ENCODE data around the gene CBLB.

CBLB gene

GRCh38 chr3:105731686-105732085 lies 137.1 kb downstream of the CBLB start:
- Histone ChIP-seq H3K27ac (replicated peaks; ENCODE audit: low read length) (no peak overlapping the region), H2BK5ac (ENCODE audit: low read length) (no peak overlapping the region), H2BK120ac (ENCODE audit: low read depth, low read length) (no peak overlapping the region), H2AK5ac (ENCODE audit: low read depth, low read length) (no peak overlapping the region), H3K4me1 (ENCODE audit: control insufficient read depth in 2 of 2, insufficient read depth in 1 of 2, low read depth in 1 of 2, low read length in 2 of 2) (no peaks in the 10 kb centered on the region), H3K36me3 (replicated peaks in 1 of 2; ENCODE audit: control insufficient read depth in 2 of 2, insufficient read depth in 2 of 2, low read length in 2 of 2) (peaks cover 0 to 49% of the 10 kb centered on the region in 2 donors), H3K27me3 (ENCODE audit: control insufficient read depth in 3 of 3, insufficient read depth in 3 of 3, low read depth in 1 of 3, low read length in 3 of 3) (no peaks in the 10 kb centered on the region), H3K23ac (ENCODE audit: low read depth, low read length, poor library complexity) (no peak overlapping the region), H4K8ac (ENCODE audit: low read depth, low read length) (no peak overlapping the region), H3K18ac (ENCODE audit: low read length) (no peak overlapping the region), H3K4me2 (ENCODE audit: insufficient read depth, low read length, poor library complexity, severe bottlenecking) (no peak overlapping the region), H3K9me3 (replicated peaks in 1 of 2; ENCODE audit: control insufficient read depth in 2 of 2, insufficient read depth in 1 of 2, low read depth in 1 of 2, low read length in 2 of 2) (peaks cover 0 to 12% of the 10 kb centered on the region in 2 donors), H3K4ac (ENCODE audit: low read length) (no peak overlapping the region), H2AFZ (ENCODE audit: low read length) (no peak overlapping the region), H4K91ac (ENCODE audit: low read depth, low read length, poor library complexity) (no peak overlapping the region), H3K4me3 (ENCODE audit: low read length in 2 of 2) (no peak overlapping the region), H3K79me1 (ENCODE audit: low read depth, low read length) (no peaks in the 10 kb centered on the region), H2BK12ac (ENCODE audit: low read length) (no peak overlapping the region), H3K9ac (ENCODE audit: low read depth, low read length, poor library complexity) (no peak overlapping the region), H3K14ac (ENCODE audit: low read length) (no peak overlapping the region), H2BK15ac (ENCODE audit: low read length) (no peak overlapping the region)
- WGBS, 2 donors (ENCODE audit: extremely low coverage in 2 of 2, insufficient read length in 2 of 2, insufficient replicate concordance in 1 of 2): no CpG with 5 or more reads among the region's 1 CpG
- DNase-seq (ENCODE audit: low spot score): no peak

DNA sequence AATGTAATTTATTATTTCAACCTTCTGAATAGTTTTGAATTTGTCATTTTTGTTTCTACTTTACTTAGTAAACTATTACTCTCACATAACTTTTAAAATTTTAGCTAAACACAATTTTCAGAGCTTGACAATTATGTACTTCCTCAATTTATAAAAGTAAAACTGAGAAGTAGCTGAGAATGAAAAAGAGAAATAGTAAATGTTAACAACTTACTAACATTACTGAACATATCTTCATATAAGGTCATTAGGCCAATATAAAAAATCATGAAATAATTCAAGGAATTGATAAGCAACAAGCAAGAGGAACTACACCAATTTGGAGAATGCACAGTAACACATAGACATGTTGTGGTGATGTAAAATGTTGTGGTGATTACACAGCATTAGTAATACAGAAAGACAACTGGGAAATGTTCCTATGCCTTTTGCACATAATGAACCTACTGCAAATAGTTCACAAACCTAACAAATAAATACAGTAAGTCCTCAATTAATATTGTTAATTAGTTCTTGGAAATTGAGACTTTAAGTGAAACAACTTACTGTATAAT lies 137.9 kb downstream of the CBLB start:
- Histone ChIP-seq H4K8ac (ENCODE audit: low read depth, low read length) (no peak overlapping the region), H3K18ac (ENCODE audit: low read length) (no peak overlapping the region), H3K4me2 (ENCODE audit: insufficient read depth, low read length, poor library complexity, severe bottlenecking) (no peak overlapping the region), H3K4me1 (ENCODE audit: control insufficient read depth in 2 of 2, insufficient read depth in 1 of 2, low read depth in 1 of 2, low read length in 2 of 2) (no peaks in the 10 kb centered on the region), H3K4ac (ENCODE audit: low read length) (no peak overlapping the region), H3K14ac (ENCODE audit: low read length) (no peak overlapping the region), H3K9me3 (replicated peaks in 1 of 2; ENCODE audit: control insufficient read depth in 2 of 2, insufficient read depth in 1 of 2, low read depth in 1 of 2, low read length in 2 of 2) (peaks cover 0 to 14% of the 10 kb centered on the region in 2 donors), H3K23ac (ENCODE audit: low read depth, low read length, poor library complexity) (no peak overlapping the region), H2BK5ac (ENCODE audit: low read length) (no peak overlapping the region), H3K79me1 (ENCODE audit: low read depth, low read length) (peaks cover 1% of the 10 kb centered on the region), H4K91ac (ENCODE audit: low read depth, low read length, poor library complexity) (no peak overlapping the region), H3K27me3 (ENCODE audit: control insufficient read depth in 3 of 3, insufficient read depth in 3 of 3, low read depth in 1 of 3, low read length in 3 of 3) (no peaks in the 10 kb centered on the region), H3K36me3 (replicated peaks in 1 of 2; ENCODE audit: control insufficient read depth in 2 of 2, insufficient read depth in 2 of 2, low read length in 2 of 2) (peaks cover 0 to 47% of the 10 kb centered on the region in 2 donors), H3K9ac (ENCODE audit: low read depth, low read length, poor library complexity) (no peak overlapping the region), H3K27ac (replicated peaks; ENCODE audit: low read length) (no peak overlapping the region), H2AFZ (ENCODE audit: low read length) (no peak overlapping the region), H2AK5ac (ENCODE audit: low read depth, low read length) (no peak overlapping the region), H2BK120ac (ENCODE audit: low read depth, low read length) (no peak overlapping the region), H2BK15ac (ENCODE audit: low read length) (no peak overlapping the region), H3K4me3 (ENCODE audit: low read length in 2 of 2) (no peak overlapping the region), H2BK12ac (ENCODE audit: low read length) (no peak overlapping the region)
- no peak for DNase-seq (ENCODE audit: low spot score)

DNA sequence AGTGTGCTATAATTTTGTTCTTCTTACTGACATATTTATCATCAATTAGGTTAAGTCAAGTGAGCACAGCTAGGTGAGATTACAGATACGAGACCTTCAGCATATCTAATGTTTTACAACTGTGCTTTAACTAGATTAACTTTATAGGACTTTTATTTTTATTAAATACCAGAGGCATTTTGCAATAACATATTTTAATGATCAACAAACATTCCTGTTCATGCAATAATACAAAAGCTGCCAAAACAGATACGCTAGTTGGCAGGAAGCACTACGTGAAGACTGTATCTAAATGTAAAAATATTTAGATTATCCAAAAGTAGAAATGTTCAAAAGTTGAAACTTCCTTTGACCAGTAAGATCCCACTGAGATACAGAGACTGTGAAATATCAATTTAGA lies 139.1 kb downstream of the CBLB start:
- no peak overlapping the region for H3K4ac ChIP-seq (ENCODE audit: low read length)
- no peak overlapping the region for H3K23ac ChIP-seq (ENCODE audit: low read depth, low read length, poor library complexity)
- H3K4me1 ChIP-seq (ENCODE audit: control insufficient read depth in 2 of 2, insufficient read depth in 1 of 2, low read depth in 1 of 2, low read length in 2 of 2): no peaks in the 10 kb centered on the region
- DNase-seq (ENCODE audit: low spot score): no peak
- H3K18ac ChIP-seq (ENCODE audit: low read length): no peak overlapping the region
- H3K9ac ChIP-seq (ENCODE audit: low read depth, low read length, poor library complexity): no peak overlapping the region
- H2BK15ac ChIP-seq (ENCODE audit: low read length): no peak overlapping the region
- H4K8ac ChIP-seq (ENCODE audit: low read depth, low read length): no peak overlapping the region
- H2BK5ac ChIP-seq (ENCODE audit: low read length): no peak overlapping the region
- peaks cover 0 to 14% of the 10 kb centered on the region in 2 donors for H3K9me3 ChIP-seq (replicated peaks in 1 of 2; ENCODE audit: control insufficient read depth in 2 of 2, insufficient read depth in 1 of 2, low read depth in 1 of 2, low read length in 2 of 2)
- H2BK12ac ChIP-seq (ENCODE audit: low read length): no peak overlapping the region
- no peak overlapping the region for H3K4me3 ChIP-seq (ENCODE audit: low read length in 2 of 2)
- H2AFZ ChIP-seq (ENCODE audit: low read length): no peak overlapping the region
- H4K91ac ChIP-seq (ENCODE audit: low read depth, low read length, poor library complexity): no peak overlapping the region
- H2BK120ac ChIP-seq (ENCODE audit: low read depth, low read length): no peak overlapping the region
- no CpG with 5 or more reads among the region's 3 CpGs for WGBS, 2 donors (ENCODE audit: extremely low coverage in 2 of 2, insufficient read length in 2 of 2, insufficient replicate concordance in 1 of 2)
- H2AK5ac ChIP-seq (ENCODE audit: low read depth, low read length): no peak overlapping the region
- H3K27me3 ChIP-seq (ENCODE audit: control insufficient read depth in 3 of 3, insufficient read depth in 3 of 3, low read depth in 1 of 3, low read length in 3 of 3): no peaks in the 10 kb centered on the region
- H3K14ac ChIP-seq (ENCODE audit: low read length): no peak overlapping the region
- H3K79me1 ChIP-seq (ENCODE audit: low read depth, low read length): peaks cover 1% of the 10 kb centered on the region
- no peak overlapping the region for H3K4me2 ChIP-seq (ENCODE audit: insufficient read depth, low read length, poor library complexity, severe bottlenecking)
- H3K36me3 ChIP-seq (replicated peaks in 1 of 2; ENCODE audit: control insufficient read depth in 2 of 2, insufficient read depth in 2 of 2, low read length in 2 of 2): peaks cover 0 to 43% of the 10 kb centered on the region in 2 donors
- H3K27ac ChIP-seq (replicated peaks; ENCODE audit: low read length): no peak overlapping the region

DNA sequence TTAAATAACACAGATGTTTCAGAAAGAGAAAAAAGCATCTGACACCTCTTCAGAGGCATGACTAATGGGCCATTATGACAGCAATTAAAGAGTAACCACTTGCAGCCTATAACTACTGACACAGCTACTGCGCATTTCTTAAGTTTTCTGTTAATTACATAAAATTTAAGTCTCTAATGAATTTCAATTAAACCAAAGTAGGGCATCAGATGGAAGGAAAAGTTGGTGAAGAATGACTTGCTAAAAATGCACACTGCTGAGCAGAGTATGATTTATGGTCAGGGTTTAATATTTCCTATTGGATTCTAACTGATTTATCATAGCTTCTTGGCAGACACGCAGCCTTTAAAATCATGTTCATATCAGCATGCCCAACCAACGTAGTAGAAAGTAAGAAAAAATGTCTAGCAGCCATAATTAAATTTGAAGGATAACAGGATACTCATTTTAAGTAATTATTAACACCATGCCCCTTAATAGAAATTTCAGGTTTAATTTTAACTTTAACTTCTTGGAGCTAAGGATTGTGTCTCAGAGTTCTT lies 140.0 kb downstream of the CBLB start:
- Histone ChIP-seq H3K14ac (ENCODE audit: low read length) (no peak overlapping the region), H3K18ac (ENCODE audit: low read length) (no peak overlapping the region), H2AK5ac (ENCODE audit: low read depth, low read length) (no peak overlapping the region), H2BK12ac (ENCODE audit: low read length) (no peak overlapping the region), H3K27me3 (ENCODE audit: control insufficient read depth in 3 of 3, insufficient read depth in 3 of 3, low read depth in 1 of 3, low read length in 3 of 3) (no peaks in the 10 kb centered on the region), H2BK15ac (ENCODE audit: low read length) (no peak overlapping the region), H2BK5ac (ENCODE audit: low read length) (no peak overlapping the region), H3K4me1 (ENCODE audit: control insufficient read depth in 2 of 2, insufficient read depth in 1 of 2, low read depth in 1 of 2, low read length in 2 of 2) (no peaks in the 10 kb centered on the region), H3K23ac (ENCODE audit: low read depth, low read length, poor library complexity) (no peak overlapping the region), H2AFZ (ENCODE audit: low read length) (no peak overlapping the region), H2BK120ac (ENCODE audit: low read depth, low read length) (no peak overlapping the region), H3K36me3 (replicated peaks in 1 of 2; ENCODE audit: control insufficient read depth in 2 of 2, insufficient read depth in 2 of 2, low read length in 2 of 2) (peaks cover 0 to 40% of the 10 kb centered on the region in 2 donors), H4K91ac (ENCODE audit: low read depth, low read length, poor library complexity) (no peak overlapping the region), H3K79me1 (ENCODE audit: low read depth, low read length) (peaks cover 1% of the 10 kb centered on the region), H3K4me3 (ENCODE audit: low read length in 2 of 2) (no peak overlapping the region), H3K9me3 (replicated peaks in 1 of 2; ENCODE audit: control insufficient read depth in 2 of 2, insufficient read depth in 1 of 2, low read depth in 1 of 2, low read length in 2 of 2) (peaks cover 0 to 14% of the 10 kb centered on the region in 2 donors), H4K8ac (ENCODE audit: low read depth, low read length) (no peak overlapping the region), H3K4ac (ENCODE audit: low read length) (no peak overlapping the region), H3K27ac (replicated peaks; ENCODE audit: low read length) (no peak overlapping the region), H3K9ac (ENCODE audit: low read depth, low read length, poor library complexity) (no peak overlapping the region), H3K4me2 (ENCODE audit: insufficient read depth, low read length, poor library complexity, severe bottlenecking) (no peak overlapping the region)
- WGBS, 2 donors (ENCODE audit: extremely low coverage in 2 of 2, insufficient read length in 2 of 2, insufficient replicate concordance in 1 of 2): no CpG with 5 or more reads among the region's 3 CpGs
- no peak for DNase-seq (ENCODE audit: low spot score)
